Measurements from ENCODE around the gene USP22.

- TF ChIP-seq, protein P1, sequence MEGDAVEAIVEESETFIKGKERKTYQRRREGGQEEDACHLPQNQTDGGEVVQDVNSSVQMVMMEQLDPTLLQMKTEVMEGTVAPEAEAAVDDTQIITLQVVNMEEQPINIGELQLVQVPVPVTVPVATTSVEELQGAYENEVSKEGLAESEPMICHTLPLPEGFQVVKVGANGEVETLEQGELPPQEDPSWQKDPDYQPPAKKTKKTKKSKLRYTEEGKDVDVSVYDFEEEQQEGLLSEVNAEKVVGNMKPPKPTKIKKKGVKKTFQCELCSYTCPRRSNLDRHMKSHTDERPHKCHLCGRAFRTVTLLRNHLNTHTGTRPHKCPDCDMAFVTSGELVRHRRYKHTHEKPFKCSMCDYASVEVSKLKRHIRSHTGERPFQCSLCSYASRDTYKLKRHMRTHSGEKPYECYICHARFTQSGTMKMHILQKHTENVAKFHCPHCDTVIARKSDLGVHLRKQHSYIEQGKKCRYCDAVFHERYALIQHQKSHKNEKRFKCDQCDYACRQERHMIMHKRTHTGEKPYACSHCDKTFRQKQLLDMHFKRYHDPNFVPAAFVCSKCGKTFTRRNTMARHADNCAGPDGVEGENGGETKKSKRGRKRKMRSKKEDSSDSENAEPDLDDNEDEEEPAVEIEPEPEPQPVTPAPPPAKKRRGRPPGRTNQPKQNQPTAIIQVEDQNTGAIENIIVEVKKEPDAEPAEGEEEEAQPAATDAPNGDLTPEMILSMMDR (IDR thresholded peaks at IDR 0.05), result no peak
- no peak for TF ChIP-seq POLR2A (IDR thresholded peaks at IDR 0.05)
These were observed 63.1 kb downstream of the USP22 start for GRCh38 chr17:20979792-20980083.

Measured in testis (tissue), 2 donors.